ENCODE results near the gene TULP1.

The TULP1 gene

DNA sequence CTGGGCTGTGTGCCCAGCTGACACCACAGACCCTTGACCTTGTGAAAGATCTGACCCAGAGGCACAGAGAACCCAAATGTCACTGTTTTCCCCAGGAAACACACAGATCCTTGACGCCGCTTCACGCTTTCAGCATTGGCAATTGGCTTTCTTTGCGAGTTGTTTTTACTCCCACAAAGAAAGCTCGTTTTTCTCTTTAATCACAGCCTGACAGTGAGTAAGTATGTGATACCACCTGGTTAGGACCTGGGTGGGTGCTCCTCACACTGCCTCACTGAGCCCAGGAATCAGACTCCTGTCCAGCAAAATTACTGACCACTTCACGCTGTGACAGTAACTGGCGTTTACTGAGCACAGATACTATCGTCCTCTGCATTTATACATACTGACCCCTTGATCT lies 31.5 kb downstream of the TULP1 start:
- DNase-seq = no peak

- no peak for DNase-seq
These were observed 32.5 kb downstream of the TULP1 start for GRCh38 chr6:35480176-35480575.

- no peak for DNase-seq
These were observed 34.4 kb downstream of the TULP1 start for GRCh38 chr6:35478259-35478658.

GRCh38 chr6:35477551-35478179 lies 35.0 kb downstream of the TULP1 start:
- DNase-seq = no peak

DNA sequence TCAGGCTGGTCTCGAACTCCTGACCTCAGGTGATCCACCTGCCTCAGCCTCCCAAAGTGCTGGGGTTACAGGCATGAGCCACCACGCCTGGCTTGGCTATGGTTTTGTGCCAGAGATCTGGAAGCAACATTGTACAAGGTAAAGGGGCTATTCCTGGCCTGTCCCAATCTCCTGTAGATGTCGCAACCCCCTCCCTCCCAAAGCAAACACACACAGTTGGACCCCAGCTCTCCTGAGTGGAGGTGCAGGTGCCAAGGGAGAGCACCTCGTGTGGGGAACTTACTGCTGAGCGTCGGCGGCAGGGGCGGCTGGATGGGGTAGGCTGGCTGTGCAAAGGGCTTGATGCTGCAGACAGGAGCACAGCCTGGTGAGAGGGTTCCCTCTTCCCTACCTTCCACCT lies 35.7 kb downstream of the TULP1 start:
- DNase-seq = no peak

DNA sequence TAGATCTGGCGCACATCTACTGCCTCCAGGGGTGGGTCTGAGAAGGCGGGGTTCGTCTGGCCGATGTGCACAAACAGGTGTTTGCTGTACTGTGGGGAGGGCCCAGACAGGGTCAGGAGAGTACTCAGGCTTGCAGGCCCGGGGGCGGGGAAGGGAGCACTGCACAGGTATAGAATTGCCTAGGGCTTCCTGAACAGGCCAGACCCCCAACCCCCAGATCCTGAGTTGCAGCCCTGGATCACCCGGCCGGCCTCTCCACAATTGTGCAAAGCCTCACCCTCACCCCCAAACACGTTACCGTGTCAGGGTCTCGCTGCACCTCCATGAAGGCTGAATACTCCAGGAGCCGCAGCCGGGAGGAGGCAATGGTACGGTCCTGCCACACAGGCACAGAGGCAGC lies 36.7 kb downstream of the TULP1 start:
- no peak for DNase-seq

DNA sequence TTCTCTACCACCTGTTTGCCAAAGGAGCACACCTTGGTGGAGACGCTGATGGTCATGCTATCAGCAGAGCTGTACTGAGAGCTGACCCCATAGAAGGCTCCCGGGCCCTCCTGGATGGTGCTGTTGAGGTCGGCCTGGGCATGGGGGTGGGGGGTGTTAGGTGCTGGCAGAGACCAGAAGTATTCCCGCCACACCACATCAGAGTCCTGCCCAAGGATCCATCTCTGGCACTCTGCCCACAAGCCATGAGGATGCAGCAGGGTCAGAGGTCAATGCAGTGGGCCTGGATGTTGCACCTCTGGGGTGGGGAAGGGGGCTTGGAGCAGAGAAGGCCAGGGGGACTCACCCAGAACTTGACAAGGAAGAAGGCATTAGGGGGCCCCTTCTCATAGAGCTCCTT lies 37.1 kb downstream of the TULP1 start:
- no peak for DNase-seq

DNA sequence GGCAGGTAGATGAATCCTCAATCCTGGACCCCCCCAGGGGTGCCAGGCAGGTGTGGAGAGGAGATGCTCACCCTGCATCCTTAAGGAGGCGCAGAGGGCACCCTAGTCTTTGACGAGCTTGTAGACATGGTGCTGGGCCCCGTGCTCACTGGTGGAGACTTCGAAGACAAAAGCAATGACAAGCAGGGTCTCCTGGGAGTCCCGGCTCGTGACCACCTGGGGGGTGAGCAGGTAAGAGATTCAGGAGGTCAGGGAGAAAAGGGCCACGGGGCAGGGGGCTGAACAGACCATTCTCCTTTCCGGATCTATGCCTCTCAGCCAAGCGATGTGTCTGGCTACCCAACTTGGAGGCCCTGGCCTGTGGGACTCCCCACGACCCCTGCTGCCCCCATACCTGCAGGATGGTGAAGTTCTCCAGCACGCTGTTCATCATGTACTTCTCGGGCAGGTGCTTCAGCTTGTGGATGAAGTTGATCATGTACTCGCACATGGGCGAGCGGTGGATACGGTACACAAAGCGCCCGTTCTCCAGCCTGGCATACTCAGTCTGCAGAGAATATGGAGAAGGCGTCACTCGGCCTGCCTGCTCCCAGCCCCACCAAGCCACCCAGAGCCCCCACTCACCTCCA lies 37.6 kb downstream of the TULP1 start:
- DNase-seq = no peak

- peak; percentile 74 for DNase-seq
These were observed 38.4 kb downstream of the TULP1 start for GRCh38 chr6:35474131-35474941.

- DNase-seq = no peak
These were observed 38.9 kb downstream of the TULP1 start for GRCh38 chr6:35473850-35474130.

- peak; percentile 73 for DNase-seq
These were observed 39.4 kb downstream of the TULP1 start for GRCh38 chr6:35473075-35473849.

- DNase-seq = no peak
These were observed 40.8 kb downstream of the TULP1 start for GRCh38 chr6:35471836-35472345.

GRCh38 chr6:35470663-35471120 lies 42.0 kb downstream of the TULP1 start:
- DNase-seq = no peak

- DNase-seq = peak; percentile 75
These were observed 42.7 kb downstream of the TULP1 start for GRCh38 chr6:35469751-35470662.

GRCh38 chr6:35468980-35469750 lies 43.5 kb downstream of the TULP1 start:
- DNase-seq = no peak

DNA sequence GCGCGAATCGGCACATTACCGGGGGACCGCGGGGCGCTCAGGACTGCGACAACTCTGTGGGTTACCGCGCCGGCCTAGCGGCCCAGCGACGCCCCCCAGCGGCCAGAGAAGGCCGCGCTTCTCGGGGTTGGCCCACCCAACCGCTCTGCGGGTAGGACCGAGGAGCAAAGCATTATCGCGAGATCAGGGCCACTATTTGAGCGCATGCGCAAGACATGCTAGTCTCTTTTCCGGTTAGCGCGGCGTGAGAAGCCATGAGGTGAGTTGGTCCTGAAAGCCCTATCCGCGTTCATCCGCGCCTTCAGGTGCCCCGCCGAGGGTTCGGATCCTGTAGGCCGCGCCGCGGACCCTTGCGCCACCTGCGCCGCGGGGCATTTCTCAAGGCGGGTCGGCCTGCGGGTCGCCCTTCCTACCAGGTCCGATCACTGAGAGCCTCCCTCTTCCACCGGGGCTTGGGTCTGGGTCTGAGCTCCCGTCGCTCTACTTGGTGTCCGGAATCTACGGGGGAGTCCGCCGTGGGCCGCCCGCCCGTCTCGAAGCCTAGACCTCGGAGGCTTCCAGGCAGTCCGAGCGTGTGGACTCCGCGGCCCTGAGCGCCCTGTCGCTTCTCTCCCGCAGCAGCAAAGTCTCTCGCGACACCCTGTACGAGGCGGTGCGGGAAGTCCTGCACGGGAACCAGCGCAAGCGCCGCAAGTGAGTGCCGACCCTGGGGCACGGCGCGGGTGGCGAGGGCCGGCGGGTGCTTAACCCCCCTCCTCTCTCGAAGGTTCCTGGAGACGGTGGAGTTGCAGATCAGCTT lies 44.3 kb downstream of the TULP1 start, which contains the start of gene RPL10A:
Gene RPL10A, plus strand, starts transcription at position 221 of the 799 bp plus-strand sequence. Its CDS starts 34 bp downstream, at position 255.
- peak; percentile 97 for DNase-seq

GRCh38 chr6:35465646-35466045 lies 47.0 kb downstream of the TULP1 start:
- DNase-seq = no peak

GRCh38 chr6:35463292-35463691 lies 49.4 kb downstream of the TULP1 start:
- no peak for DNase-seq

DNA sequence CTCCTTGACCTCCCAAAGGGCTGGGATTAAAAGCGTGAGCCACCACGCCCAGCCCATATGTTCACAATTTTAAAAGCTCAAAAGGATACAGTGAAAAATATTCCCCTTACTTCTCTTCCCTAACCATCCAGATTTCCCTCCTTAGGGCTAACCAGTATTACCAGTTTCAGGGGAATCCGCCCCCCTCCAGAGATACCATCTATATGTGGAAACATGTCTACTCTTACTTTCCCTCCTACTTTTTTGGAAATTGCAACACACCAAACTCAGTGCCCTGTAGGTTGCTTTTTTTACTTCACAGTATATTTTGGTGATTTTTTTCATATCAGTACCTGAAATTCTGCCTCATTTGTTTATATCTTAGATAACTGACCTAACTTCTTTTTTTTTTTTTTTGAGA lies 51.4 kb downstream of the TULP1 start:
- no peak for DNase-seq

GRCh38 chr6:35457907-35458306 lies 54.8 kb downstream of the TULP1 start:
- no peak for DNase-seq
